Upper lobe of left lung (tissue), 4 donors: ENCODE data around the gene MTCP1.

Source experiments
- EP300 ChIP-seq, 4 donors: sonication (generic); formaldehyde crosslinking; IDR thresholded peaks; one replicate each; pipeline ENCODE4 v1.5.1; 2017; ENCODE audit warnings: antibody characterized with exemption in 4 of 4, control low read depth in 2 of 4
- POLR2A ChIP-seq, 4 donors: fragments of 450-650 bp; IDR thresholded peaks; one replicate each; pipeline ENCODE4 v1.5.1; 2016 to 2017; ENCODE audit warnings: antibody characterized with exemption in 4 of 4, mild to moderate bottlenecking in 2 of 4
- POLR2AphosphoS5 ChIP-seq, 2 donors: sonication (generic); formaldehyde crosslinking; IDR thresholded peaks; one replicate each; pipeline ENCODE4 v1.5.1; 2017; ENCODE audit warnings: antibody characterized with exemption in 2 of 2
- TF ChIP-seq, protein P1 (sequence below), 6 experiments: fragments of 450-650 bp in 4 of 6; fragments of 200-600 bp in 2 of 6; sonication (generic) in 2 of 6; IDR thresholded peaks; one replicate each; pipeline ENCODE4 v1.5.1; 2016 to 2019; ENCODE audit warnings: antibody characterized with exemption in 6 of 6

DNA sequence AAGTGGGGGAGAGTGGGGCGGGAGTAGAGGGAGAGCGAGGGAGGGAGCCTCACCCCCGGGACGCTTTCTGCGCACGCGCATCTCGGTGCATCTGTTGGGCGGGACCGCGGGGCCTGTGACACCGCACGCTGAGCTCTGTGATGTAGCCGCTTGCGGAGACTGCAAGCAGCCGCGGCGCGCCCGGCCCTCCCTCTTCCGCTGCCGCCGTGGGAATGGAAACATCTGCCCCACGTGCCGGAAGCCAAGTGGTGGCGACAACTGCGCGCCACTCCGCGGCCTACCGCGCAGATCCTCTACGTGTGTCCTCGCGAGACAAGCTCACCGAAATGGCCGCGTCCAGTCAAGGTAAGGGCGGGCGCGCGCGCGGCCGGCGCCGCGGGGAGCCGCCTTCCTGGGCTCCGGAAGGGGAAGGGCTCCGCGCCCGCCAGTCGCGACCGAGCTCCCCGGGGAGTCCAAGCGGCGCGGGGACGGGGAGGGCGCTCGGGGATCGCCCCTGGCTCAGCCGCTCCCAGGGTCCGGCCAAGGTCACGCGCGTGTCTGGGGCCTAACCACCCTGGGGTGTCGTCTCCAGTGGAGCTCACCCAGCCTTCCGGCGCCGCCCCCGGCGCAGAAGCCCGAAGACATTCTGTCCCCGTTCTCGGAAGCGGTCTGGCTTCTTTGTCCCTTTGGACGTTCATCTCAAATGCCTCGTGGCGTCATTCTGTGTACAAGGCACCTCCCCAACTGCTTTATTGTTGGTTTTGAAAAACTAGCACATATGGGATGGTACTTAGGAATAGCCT is 44.0 kb downstream of the MTCP1 start, which contains the start of gene FUNDC2:
- peak in 2 of 4 donors; percentile 64 to 85 for TF ChIP-seq EP300 (IDR thresholded peaks at IDR 0.05)
- TF ChIP-seq POLR2A (IDR thresholded peaks at IDR 0.05), result peak in 3 of 4 donors; percentile 52 to 83 (median 83)
- TF ChIP-seq, protein P1, sequence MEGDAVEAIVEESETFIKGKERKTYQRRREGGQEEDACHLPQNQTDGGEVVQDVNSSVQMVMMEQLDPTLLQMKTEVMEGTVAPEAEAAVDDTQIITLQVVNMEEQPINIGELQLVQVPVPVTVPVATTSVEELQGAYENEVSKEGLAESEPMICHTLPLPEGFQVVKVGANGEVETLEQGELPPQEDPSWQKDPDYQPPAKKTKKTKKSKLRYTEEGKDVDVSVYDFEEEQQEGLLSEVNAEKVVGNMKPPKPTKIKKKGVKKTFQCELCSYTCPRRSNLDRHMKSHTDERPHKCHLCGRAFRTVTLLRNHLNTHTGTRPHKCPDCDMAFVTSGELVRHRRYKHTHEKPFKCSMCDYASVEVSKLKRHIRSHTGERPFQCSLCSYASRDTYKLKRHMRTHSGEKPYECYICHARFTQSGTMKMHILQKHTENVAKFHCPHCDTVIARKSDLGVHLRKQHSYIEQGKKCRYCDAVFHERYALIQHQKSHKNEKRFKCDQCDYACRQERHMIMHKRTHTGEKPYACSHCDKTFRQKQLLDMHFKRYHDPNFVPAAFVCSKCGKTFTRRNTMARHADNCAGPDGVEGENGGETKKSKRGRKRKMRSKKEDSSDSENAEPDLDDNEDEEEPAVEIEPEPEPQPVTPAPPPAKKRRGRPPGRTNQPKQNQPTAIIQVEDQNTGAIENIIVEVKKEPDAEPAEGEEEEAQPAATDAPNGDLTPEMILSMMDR (IDR thresholded peaks at IDR 0.05), result no peak
- TF ChIP-seq POLR2AphosphoS5 (IDR thresholded peaks at IDR 0.05), result peak; percentile 73 to 79
